Measurements from ENCODE around the gene DNAI2. TPM values are rescaled to one million over a fixed set of nuclear protein-coding genes. Genes with fewer than 3 reads are reported as not detected.
"Not testable (repeated sequence)": the region's sequence is repeated elsewhere in the genome, so short reads cannot be mapped to it uniquely, and the experiment has no call there.

DNAI2 gene
- total and polyA plus RNA-seq, 7 donors, result 0.10 TPM; not detected in 6

DNA sequence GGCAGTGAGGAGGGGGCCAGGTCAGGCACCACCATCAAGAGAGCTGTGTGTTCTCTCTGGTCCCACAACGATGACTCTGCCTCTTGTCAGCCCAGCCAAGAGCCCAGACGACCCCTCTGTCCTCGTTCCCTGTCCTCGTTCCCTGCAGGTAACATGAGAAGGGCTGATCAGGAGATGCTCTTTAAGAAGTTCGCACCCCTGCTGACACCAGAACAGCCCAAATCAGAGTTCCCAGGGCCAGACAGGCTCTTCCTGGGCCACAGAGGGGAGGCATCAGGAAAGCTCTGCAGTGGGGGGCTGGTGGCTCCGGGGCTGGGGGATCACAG, 13.5 kb upstream of the DNAI2 start:
- Histone ChIP-seq H3K9me3 (no peaks in the 10 kb centered on the region), H3K36me3 (no peaks in the 10 kb centered on the region), H3K27me3 (no peaks in the 10 kb centered on the region), H3K4me3 (no peak overlapping the region), H3K4me1 (no peaks in the 10 kb centered on the region), H3K27ac (no peak overlapping the region)
- no peak for DNase-seq
- 67 to 73% methylated on average over 6 of the region's 6 CpGs for WGBS, 2 donors
- intact Hi-C loops (cut with DNase I), result no loop called here
- TF ChIP-seq, protein P1, sequence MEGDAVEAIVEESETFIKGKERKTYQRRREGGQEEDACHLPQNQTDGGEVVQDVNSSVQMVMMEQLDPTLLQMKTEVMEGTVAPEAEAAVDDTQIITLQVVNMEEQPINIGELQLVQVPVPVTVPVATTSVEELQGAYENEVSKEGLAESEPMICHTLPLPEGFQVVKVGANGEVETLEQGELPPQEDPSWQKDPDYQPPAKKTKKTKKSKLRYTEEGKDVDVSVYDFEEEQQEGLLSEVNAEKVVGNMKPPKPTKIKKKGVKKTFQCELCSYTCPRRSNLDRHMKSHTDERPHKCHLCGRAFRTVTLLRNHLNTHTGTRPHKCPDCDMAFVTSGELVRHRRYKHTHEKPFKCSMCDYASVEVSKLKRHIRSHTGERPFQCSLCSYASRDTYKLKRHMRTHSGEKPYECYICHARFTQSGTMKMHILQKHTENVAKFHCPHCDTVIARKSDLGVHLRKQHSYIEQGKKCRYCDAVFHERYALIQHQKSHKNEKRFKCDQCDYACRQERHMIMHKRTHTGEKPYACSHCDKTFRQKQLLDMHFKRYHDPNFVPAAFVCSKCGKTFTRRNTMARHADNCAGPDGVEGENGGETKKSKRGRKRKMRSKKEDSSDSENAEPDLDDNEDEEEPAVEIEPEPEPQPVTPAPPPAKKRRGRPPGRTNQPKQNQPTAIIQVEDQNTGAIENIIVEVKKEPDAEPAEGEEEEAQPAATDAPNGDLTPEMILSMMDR (IDR thresholded peaks at IDR 0.05), result no peak
- TF ChIP-seq EP300 (IDR thresholded peaks at IDR 0.05) (no peak), POLR2AphosphoS5 (IDR thresholded peaks at IDR 0.05) (no peak), POLR2A (IDR thresholded peaks at IDR 0.05) (no peak)

DNA sequence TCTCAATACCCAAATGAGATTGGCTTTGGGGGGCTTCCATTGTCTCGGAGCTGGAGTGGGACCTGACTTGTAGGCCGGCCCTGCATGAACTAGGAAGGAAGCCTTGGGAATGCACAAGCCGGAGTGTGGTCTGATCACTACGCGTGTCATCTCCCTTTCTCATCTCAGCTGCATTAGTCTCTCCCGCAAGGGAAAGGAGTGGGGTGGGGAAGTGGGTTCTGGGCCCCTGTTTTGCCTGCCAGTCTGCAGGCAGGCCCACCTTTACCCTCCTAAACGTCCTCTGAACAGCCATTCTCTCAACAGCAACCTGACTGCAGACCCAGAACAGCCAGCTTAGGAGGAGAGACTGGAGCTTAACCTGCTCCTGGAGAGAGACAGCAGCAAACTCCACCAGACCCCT, 11.4 kb upstream of the DNAI2 start:
- no peak overlapping the region for H3K27ac ChIP-seq
- TF ChIP-seq EP300 (IDR thresholded peaks at IDR 0.05), result no peak
- TF ChIP-seq, protein P1 (IDR thresholded peaks at IDR 0.05), result no peak
- no peak for TF ChIP-seq POLR2A (IDR thresholded peaks at IDR 0.05)
- no peak for TF ChIP-seq POLR2AphosphoS5 (IDR thresholded peaks at IDR 0.05)
- H3K27me3 ChIP-seq, result peaks cover 0 to 2% (median 0%) of the 10 kb centered on the region in 3 donors
- no peak for DNase-seq
- WGBS, 2 donors, result 87 to 93% methylated on average over 7 of the region's 7 CpGs
- H3K4me3 ChIP-seq, result no peak overlapping the region
- no peaks in the 10 kb centered on the region for H3K36me3 ChIP-seq
- H3K4me1 ChIP-seq, result no peaks in the 10 kb centered on the region
- H3K9me3 ChIP-seq, result no peaks in the 10 kb centered on the region
- intact Hi-C loops (cut with DNase I), result no loop called here

DNA sequence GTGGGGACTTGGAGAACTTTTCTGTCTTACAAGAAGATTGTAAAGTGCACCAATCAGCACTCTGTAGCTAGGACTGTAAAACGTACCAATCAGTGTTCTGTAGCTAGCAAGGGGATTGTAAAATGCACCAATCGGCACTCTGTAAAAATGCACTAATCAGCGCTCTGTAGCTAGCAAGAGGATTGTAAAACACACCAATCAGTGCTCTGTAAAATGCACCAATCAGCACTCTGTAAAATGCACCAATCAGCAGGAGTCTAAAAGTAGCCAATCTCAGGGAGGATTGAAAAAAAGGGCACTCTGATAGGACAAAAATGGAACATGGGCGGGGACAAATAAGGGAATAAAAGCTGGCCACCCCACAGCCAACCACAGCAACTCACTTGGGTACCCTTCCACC, 7.0 kb upstream of the DNAI2 start:
- H3K36me3 ChIP-seq; intact Hi-C loops (cut with DNase I); H3K27ac ChIP-seq; H3K4me1 ChIP-seq; DNase-seq; H3K4me3 ChIP-seq; H3K27me3 ChIP-seq; H3K9me3 ChIP-seq: not testable (repeated sequence)
- WGBS, 2 donors, result 81 to 92% methylated on average over 4 of the region's 4 CpGs

DNA sequence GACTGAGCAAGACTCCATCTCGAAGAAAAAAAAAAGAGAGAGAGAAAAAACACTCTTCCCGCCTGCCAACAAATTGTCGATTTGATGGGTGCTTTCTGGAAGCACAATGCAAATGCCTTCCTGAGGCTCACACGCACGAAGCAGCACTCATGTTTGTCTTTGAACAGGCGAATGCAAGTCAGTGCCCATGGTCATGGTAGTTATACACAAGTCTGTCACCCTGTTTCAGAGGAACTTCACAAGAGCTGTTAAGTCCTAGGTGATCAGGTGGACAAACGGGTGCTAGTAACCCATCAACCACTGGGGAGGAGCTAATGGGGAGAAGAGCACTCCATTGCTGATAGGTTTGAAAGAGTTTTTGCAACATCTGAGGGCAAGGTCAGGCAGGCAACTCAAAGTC, 6.5 kb upstream of the DNAI2 start:
- Histone ChIP-seq H3K4me1 (no peaks in the 10 kb centered on the region), H3K4me3 (no peak overlapping the region), H3K36me3 (no peaks in the 10 kb centered on the region), H3K9me3 (no peaks in the 10 kb centered on the region), H3K27ac (no peak overlapping the region), H3K27me3 (peaks cover 0 to 10% (median 5%) of the 10 kb centered on the region in 3 donors)
- DNase-seq, result no peak
- intact Hi-C loops (cut with DNase I), result no loop called here
- WGBS, 2 donors, result 91 to 92% methylated on average over 7 of the region's 7 CpGs
- TF ChIP-seq, protein P1 (IDR thresholded peaks at IDR 0.05), result no peak
- TF ChIP-seq POLR2A (IDR thresholded peaks at IDR 0.05) (no peak), EP300 (IDR thresholded peaks at IDR 0.05) (no peak), POLR2AphosphoS5 (IDR thresholded peaks at IDR 0.05) (no peak)

DNA sequence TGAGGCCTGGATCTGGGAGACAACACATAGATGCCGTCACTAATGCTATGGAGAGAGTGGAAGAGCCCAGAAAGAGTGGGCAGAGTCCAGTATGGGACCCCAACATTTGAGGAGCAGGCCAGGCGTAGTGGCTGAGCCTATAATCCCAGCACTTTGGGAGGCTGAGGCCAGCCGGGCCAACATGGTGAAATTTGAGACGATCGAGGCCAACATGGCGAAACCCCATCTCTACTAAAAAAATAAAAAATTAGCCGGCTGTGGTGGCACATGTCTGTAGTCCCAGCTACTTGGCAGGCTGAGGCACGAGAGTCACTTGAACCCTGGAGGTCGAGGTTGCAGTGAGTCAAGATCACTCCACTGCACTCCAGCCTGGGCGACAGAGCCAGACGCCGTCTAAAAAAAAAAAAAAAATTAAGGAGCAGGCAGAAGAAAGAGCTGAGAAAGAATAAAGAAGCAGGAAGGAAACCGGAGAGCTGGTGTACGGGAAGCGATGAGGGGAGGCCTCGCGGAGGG, 6.0 kb upstream of the DNAI2 start:
- 67 to 84% methylated on average over 17 of the region's 17 CpGs for WGBS, 2 donors
- Histone ChIP-seq H3K27me3 (peaks cover 0 to 10% (median 5%) of the 10 kb centered on the region in 3 donors), H3K4me1 (no peaks in the 10 kb centered on the region), H3K9me3 (no peaks in the 10 kb centered on the region), H3K4me3 (no peak overlapping the region), H3K27ac (no peak overlapping the region), H3K36me3 (no peaks in the 10 kb centered on the region)
- TF ChIP-seq POLR2AphosphoS5 (IDR thresholded peaks at IDR 0.05) (no peak), EP300 (IDR thresholded peaks at IDR 0.05) (no peak), POLR2A (IDR thresholded peaks at IDR 0.05) (no peak)
- no peak for DNase-seq
- intact Hi-C loops (cut with DNase I), result no loop called here

DNA sequence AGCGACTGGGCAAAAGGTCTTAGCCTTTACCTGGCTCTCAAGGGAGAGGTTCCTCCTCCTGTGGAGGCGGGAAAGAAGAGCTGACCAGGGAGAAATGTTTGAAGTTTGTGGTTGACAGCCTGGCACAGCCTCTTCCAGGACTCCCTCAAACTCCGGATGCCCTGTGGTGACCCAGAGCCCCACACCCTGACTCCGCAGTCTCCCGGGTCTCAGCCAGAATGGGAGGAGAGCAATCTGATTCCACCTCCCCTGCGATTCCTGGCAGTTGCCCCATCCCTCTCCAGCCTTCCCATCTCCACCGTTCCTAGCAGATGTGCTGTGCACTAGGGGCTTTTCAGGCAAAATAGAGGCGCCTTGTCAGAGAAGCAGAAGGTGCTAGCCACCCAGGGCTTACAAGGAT, 5.5 kb upstream of the DNAI2 start:
- H3K4me3 ChIP-seq, result no peak overlapping the region
- 65 to 80% methylated on average over 8 of the region's 8 CpGs for WGBS, 2 donors
- no peaks in the 10 kb centered on the region for H3K36me3 ChIP-seq
- no peak for DNase-seq
- H3K27me3 ChIP-seq, result peaks cover 0 to 10% (median 5%) of the 10 kb centered on the region in 3 donors
- no peaks in the 10 kb centered on the region for H3K4me1 ChIP-seq
- intact Hi-C loops (cut with DNase I), result no loop called here
- no peak overlapping the region for H3K27ac ChIP-seq
- no peaks in the 10 kb centered on the region for H3K9me3 ChIP-seq
- TF ChIP-seq, protein P1 (IDR thresholded peaks at IDR 0.05), result no peak
- TF ChIP-seq POLR2A (IDR thresholded peaks at IDR 0.05), result no peak
- TF ChIP-seq POLR2AphosphoS5 (IDR thresholded peaks at IDR 0.05), result no peak
- TF ChIP-seq EP300 (IDR thresholded peaks at IDR 0.05), result no peak

Data from sigmoid colon (tissue), 7 donors.